Thyroid gland (tissue), 4 donors: ENCODE data around the gene SYNE3.

Experiments
- POLR2A ChIP-seq, 2 donors: fragments of 450-650 bp; IDR thresholded peaks; one replicate each; pipeline ENCODE4 v1.6.1; 2017; ENCODE audit warnings: antibody characterized with exemption in 2 of 2, mild to moderate bottlenecking in 2 of 2, moderate library complexity in 1 of 2
- TF ChIP-seq, protein P1 (sequence below), 6 experiments: fragments of 200-600 bp in 3 of 6; fragments of 450-650 bp in 3 of 6; sonication (generic) in 3 of 6; IDR thresholded peaks; one replicate each; pipeline ENCODE4 v1.5.1; 2016 to 2019; ENCODE audit warnings: antibody characterized with exemption in 6 of 6, mild to moderate bottlenecking in 2 of 6, inconsistent platforms in 1 of 6, moderate library complexity in 1 of 6

DNA sequence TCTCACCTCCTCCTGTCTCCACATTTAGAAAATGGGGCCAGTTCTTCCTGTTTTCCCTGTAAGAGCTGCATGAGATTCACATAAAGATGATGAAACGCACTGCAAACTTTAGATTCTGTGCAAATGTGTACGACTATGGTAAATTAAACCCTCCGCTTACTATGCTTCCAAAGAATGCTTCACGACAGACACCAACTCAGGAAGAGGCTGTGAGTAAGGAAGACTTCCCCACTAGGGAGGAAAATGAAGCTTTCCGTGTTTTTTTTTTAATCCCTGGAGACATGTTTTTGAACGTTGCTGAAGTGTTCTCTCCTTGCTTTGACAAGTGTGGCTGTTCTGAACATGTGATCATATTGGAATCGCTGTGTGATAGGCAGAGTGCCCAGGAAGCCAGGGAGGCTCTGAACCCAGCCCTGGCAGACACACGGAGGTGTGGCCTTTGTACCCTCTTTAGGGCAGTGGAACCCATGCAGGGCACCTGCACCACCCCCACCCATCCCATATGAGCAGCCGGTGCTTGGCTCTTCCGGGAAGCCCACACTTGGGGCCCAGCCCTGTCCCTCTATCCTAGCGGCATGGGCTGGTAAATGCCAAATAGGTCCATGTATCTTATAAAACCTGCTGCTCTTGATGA lies 7.5 kb upstream of the SYNE3 start:
- TF ChIP-seq, protein P1, sequence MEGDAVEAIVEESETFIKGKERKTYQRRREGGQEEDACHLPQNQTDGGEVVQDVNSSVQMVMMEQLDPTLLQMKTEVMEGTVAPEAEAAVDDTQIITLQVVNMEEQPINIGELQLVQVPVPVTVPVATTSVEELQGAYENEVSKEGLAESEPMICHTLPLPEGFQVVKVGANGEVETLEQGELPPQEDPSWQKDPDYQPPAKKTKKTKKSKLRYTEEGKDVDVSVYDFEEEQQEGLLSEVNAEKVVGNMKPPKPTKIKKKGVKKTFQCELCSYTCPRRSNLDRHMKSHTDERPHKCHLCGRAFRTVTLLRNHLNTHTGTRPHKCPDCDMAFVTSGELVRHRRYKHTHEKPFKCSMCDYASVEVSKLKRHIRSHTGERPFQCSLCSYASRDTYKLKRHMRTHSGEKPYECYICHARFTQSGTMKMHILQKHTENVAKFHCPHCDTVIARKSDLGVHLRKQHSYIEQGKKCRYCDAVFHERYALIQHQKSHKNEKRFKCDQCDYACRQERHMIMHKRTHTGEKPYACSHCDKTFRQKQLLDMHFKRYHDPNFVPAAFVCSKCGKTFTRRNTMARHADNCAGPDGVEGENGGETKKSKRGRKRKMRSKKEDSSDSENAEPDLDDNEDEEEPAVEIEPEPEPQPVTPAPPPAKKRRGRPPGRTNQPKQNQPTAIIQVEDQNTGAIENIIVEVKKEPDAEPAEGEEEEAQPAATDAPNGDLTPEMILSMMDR (IDR thresholded peaks at IDR 0.05), result peak in 3 of 6 experiments; percentile 18 to 40 (median 29)
- TF ChIP-seq POLR2A (IDR thresholded peaks at IDR 0.05), result no peak
